A549 (cell line): Measurements from ENCODE around the gene COL12A1. TPM values are rescaled to one million over a fixed set of nuclear protein-coding genes. Genes with fewer than 3 reads are reported as not detected.

Experiments used
- ATAC-seq, 2 experiments: fragments of 200-7000 bp in 1 of 2; fragments of >200 bp in 1 of 2; cut with Nextera tagmentation in 1 of 2; cut with Tn5 transposase in 1 of 2; 3 replicates each; pipeline versions ENCODE4 v1.8.0 to v1.9.1; 2018 to 2020; ENCODE audit warnings: mild to moderate bottlenecking in 1 of 2, moderate library complexity in 1 of 2
- CTCF ChIA-PET: fragments of 300-600 bp; sonication (Branson Sonifier 250); formaldehyde crosslinking; extraction: SDS; loops from one replicate; lab custom pipeline; 2021; ENCODE audit warnings: antibody characterized with exemption, inconsistent platforms; lab: Yijun Ruan, JAX
- POLR2A ChIA-PET: fragments of 350-600 bp; formaldehyde crosslinking; extraction: SDS; loops from one replicate; lab custom pipeline; 2021; ENCODE audit warnings: antibody characterized with exemption, inconsistent platforms; lab: Yijun Ruan, JAX
- DNase-seq, 2 experiments: peaks; one replicate each; pipeline versions ENCODE4 v3.0.0 to v3.0.0-alpha.2; 2011 to 2016; ENCODE audit warnings: low read depth in 1 of 2, low spot score in 1 of 2
- FAIRE-seq: peaks from 2 replicates; lab custom pipeline; 2011; peaks lifted over from hg19 to GRCh38; lab: Jason Lieb, UNC
- H3K27ac ChIP-seq, 2 experiments: fragments of >200 bp; sonication (Bioruptor Twin); formaldehyde crosslinking; 3 replicates each; pipeline ENCODE4 v1.5.1; 2016 to 2017
- H3K4me1 ChIP-seq: fragments of >200 bp; sonication (Bioruptor Twin); formaldehyde crosslinking; 3 replicates; pipeline ENCODE4 v1.6.1; 2016
- H3K4me2 ChIP-seq: fragments of >200 bp; sonication (Bioruptor Twin); formaldehyde crosslinking; 3 replicates; pipeline ENCODE4 v1.6.1; 2016
- H3K4me3 ChIP-seq: fragments of >200 bp; sonication (Bioruptor Twin); formaldehyde crosslinking; 3 replicates; pipeline ENCODE4 v1.5.1; 2016
- H3K9me3 ChIP-seq: fragments of >200 bp; sonication (Bioruptor Twin); formaldehyde crosslinking; 3 replicates; pipeline ENCODE4 v1.6.1; 2016
- CEBPB ChIP-seq, 2 experiments: fragments of >200 bp in 1 of 2; sonication (Bioruptor Twin) in 1 of 2; formaldehyde crosslinking in 1 of 2; IDR thresholded peaks; 2 replicates each; pipeline ENCODE4 v1.6.1; 2012 to 2016
- CHD2 ChIP-seq: fragments of 150-350 bp; IDR thresholded peaks from 2 replicates; pipeline ENCODE4 v1.6.1; 2014; ENCODE audit warnings: low read length; ENCODE audit not compliant: partially characterized antibody
- E2F6 ChIP-seq: IDR thresholded peaks from 2 replicates; pipeline ENCODE4 v1.6.1; 2012; ENCODE audit warnings: low read depth, borderline replicate concordance
- EHMT2 ChIP-seq: fragments of 200-600 bp; sonication (generic); IDR thresholded peaks from 2 replicates; pipeline ENCODE4 v1.6.1; 2016; ENCODE audit warnings: antibody characterized with exemption, low read depth, mild to moderate bottlenecking, moderate library complexity
- EP300 ChIP-seq, 2 experiments: fragments of >200 bp; sonication (Bioruptor Twin); formaldehyde crosslinking; IDR thresholded peaks; 2 replicates in 1 of 2; 3 replicates in 1 of 2; pipeline ENCODE4 v1.6.1; 2016 to 2017
- FOSL2 ChIP-seq, 2 experiments: fragments of 450-650 bp in 1 of 2; fragments of >200 bp in 1 of 2; sonication (Bioruptor Twin) in 1 of 2; formaldehyde crosslinking; IDR thresholded peaks; 2 replicates each; pipeline versions ENCODE4 v1.5.0 to v1.6.1; 2016 to 2020; ENCODE audit warnings: mild to moderate bottlenecking in 1 of 2, moderate library complexity in 1 of 2
- HDAC2 ChIP-seq: fragments of 200-600 bp; sonication (generic); IDR thresholded peaks from 2 replicates; pipeline ENCODE4 v1.6.1; 2016
- HMGXB4 ChIP-seq: fragments of 250-450 bp; sonication (Bioruptor Pico); IDR thresholded peaks from 2 replicates; pipeline ENCODE4 v1.5.0; 2021; ENCODE audit warnings: mild to moderate bottlenecking, moderate library complexity, borderline replicate concordance
- HOXB13 ChIP-seq: fragments of 250-450 bp; sonication (Bioruptor Pico); IDR thresholded peaks from 2 replicates; pipeline ENCODE4 v1.5.0; 2020; ENCODE audit warnings: low read depth, mild to moderate bottlenecking, moderate library complexity
- JUNB ChIP-seq: fragments of >200 bp; sonication (Bioruptor Twin); formaldehyde crosslinking; IDR thresholded peaks from 2 replicates; pipeline ENCODE4 v1.6.1; 2016
- MAFK ChIP-seq: fragments of 450-650 bp; IDR thresholded peaks from 2 replicates; pipeline ENCODE4 v1.6.1; 2014; ENCODE audit not compliant: partially characterized antibody
- MAZ ChIP-seq: fragments of 150-350 bp; IDR thresholded peaks from 2 replicates; pipeline ENCODE4 v1.6.1; 2014; ENCODE audit warnings: antibody characterized with exemption, low read depth, low read length, borderline replicate concordance
- MYC ChIP-seq: IDR thresholded peaks from 2 replicates; pipeline ENCODE4 v1.6.1; 2012; ENCODE audit warnings: mild to moderate bottlenecking, inconsistent platforms, low read length, improper control_type of control experiment, borderline replicate concordance
- NPAS2 ChIP-seq: fragments of 250-450 bp; sonication (Bioruptor Pico); IDR thresholded peaks from 2 replicates; pipeline ENCODE4 v1.8.0; 2022; ENCODE audit warnings: mild to moderate bottlenecking, moderate library complexity, borderline replicate concordance
- PBX3 ChIP-seq: IDR thresholded peaks from 2 replicates; pipeline ENCODE4 v1.6.1; 2012
- PHF8 ChIP-seq: fragments of 200-600 bp; sonication (generic); IDR thresholded peaks from 2 replicates; pipeline ENCODE4 v1.6.1; 2016; ENCODE audit warnings: low read depth, mild to moderate bottlenecking, antibody characterized with exemption, moderate library complexity, borderline replicate concordance
- POLR2A ChIP-seq: IDR thresholded peaks from 2 replicates; pipeline ENCODE4 v1.6.1; 2012; ENCODE audit warnings: mild to moderate bottlenecking, low read length
- POLR2AphosphoS2 ChIP-seq: conservative IDR thresholded peaks from 2 replicates; pipeline ENCODE4 v1.6.1; 2012; ENCODE audit warnings: low read length, improper control_type of control experiment, inconsistent platforms
- RFX5 ChIP-seq: fragments of 450-650 bp; IDR thresholded peaks from 2 replicates; pipeline ENCODE4 v1.7.1; 2014; ENCODE audit warnings: antibody characterized with exemption, mild to moderate bottlenecking, moderate library complexity
- TFCP2L1 ChIP-seq: fragments of 250-450 bp; sonication (Bioruptor Pico); IDR thresholded peaks from 2 replicates; pipeline ENCODE4 v1.5.0; 2021; ENCODE audit warnings: mild to moderate bottlenecking
- USF2 ChIP-seq: fragments of 450-650 bp; IDR thresholded peaks from 2 replicates; pipeline ENCODE4 v1.6.1; 2014; ENCODE audit warnings: antibody characterized with exemption
- ZFP36 ChIP-seq: fragments of 450-650 bp; IDR thresholded peaks from 2 replicates; pipeline ENCODE4 v1.6.1; 2014; ENCODE audit warnings: borderline replicate concordance; ENCODE audit not compliant: partially characterized antibody
- WGBS: methylation state at CpG from one replicate; pipeline ENCODE4 v1.1.6; 2017; ENCODE audit errors: missing lambda C conversion rate; 5-methylcytosine and 5-hydroxymethylcytosine counted together
- polyA plus RNA-seq, 4 experiments: library from polyadenylated mRNA; depleted of rRNA in 3 of 4; stranded (reverse); fragments of >200 nt; fragmentation: RNase III in 1 of 4; extraction: RNeasy Plus Mini Kit Qiagen cat#74134 plus additional on column Dnase treatment in 1 of 4; gene quantifications; 2 replicates in 3 of 4; 3 replicates in 1 of 4; pipeline ENCODE4 v1.2.3, GENCODE V29; 2011 to 2017

COL12A1 gene
- polyA plus RNA-seq, 2 of the 4 experiments (the other 2 are of a cell fraction) = 6.3 to 11.2 TPM

- POLR2A ChIA-PET = no interaction called here
- FAIRE-seq = no peak
- H3K9me3 ChIP-seq = no peaks in the 10 kb centered on the region
These were observed 96.1 kb downstream of the COL12A1 start for GRCh38 chr6:75109765-75110164.

GRCh38 chr6:75109022-75109421 lies 96.8 kb downstream of the COL12A1 start:
- no peak for FAIRE-seq
- POLR2A ChIA-PET = no interaction called here
- TF ChIP-seq MAFK = peak; percentile 85
- TF ChIP-seq NPAS2 = no peak

More at GRCh38 chr6:75109765-75110164, 96.1 kb downstream of the COL12A1 start:
- Histone ChIP-seq H3K4me3 (no peak overlapping the region), H3K27ac (no peak overlapping the region), H3K4me1 (0 out of 3 replicates have a peak, but pooled peaks cover 2% of the 10 kb centered on the region), H3K4me2 (no peak overlapping the region)
- no peak for TF ChIP-seq MAFK
- no peak for TF ChIP-seq FOSL2 (IDR thresholded peaks at IDR 0.05)
- no peak for TF ChIP-seq FOSL2 (CRISPR knock-in tag; IDR thresholded peaks at IDR 0.05)
- no peak for TF ChIP-seq ZFP36
- TF ChIP-seq PHF8 = no peak
- ATAC-seq (no peak), DNase-seq (no peak)
- WGBS = 93% methylated on average over 1 of the region's 1 CpG
- CTCF ChIA-PET = interaction anchor here (1.0 kb wide), 1 partner anchor 1140 kb away, joined by 3 read pairs; no protein-coding TSS in a partner anchor

GRCh38 chr6:75108333-75108974 lies 97.4 kb downstream of the COL12A1 start:
- CTCF ChIA-PET = no interaction called here

More at GRCh38 chr6:75109022-75109421, 96.8 kb downstream of the COL12A1 start:
- CTCF ChIA-PET = interaction anchor here (1.0 kb wide), 1 partner anchor 1139 kb away, joined by 3 read pairs; no protein-coding TSS in a partner anchor
- Histone ChIP-seq H3K27ac (no peak overlapping the region), H3K9me3 (no peaks in the 10 kb centered on the region), H3K4me1 (no peaks in the 10 kb centered on the region), H3K4me3 (no peak overlapping the region), H3K4me2 (no peak overlapping the region)
- DNase-seq (no peak), ATAC-seq (no peak)

More at GRCh38 chr6:75108333-75108974, 97.4 kb downstream of the COL12A1 start:
- TF ChIP-seq JUNB = no peak
- no peak for TF ChIP-seq FOSL2 (IDR thresholded peaks at IDR 0.05)
- TF ChIP-seq FOSL2 (CRISPR knock-in tag; IDR thresholded peaks at IDR 0.05) = no peak
- TF ChIP-seq E2F6 = no peak
- no peak for TF ChIP-seq HDAC2
- no peak for TF ChIP-seq EHMT2
- TF ChIP-seq MAZ = no peak
- TF ChIP-seq POLR2AphosphoS2 = no peak
- no peak for TF ChIP-seq MYC
- TF ChIP-seq CHD2 = no peak
- TF ChIP-seq EP300 (IDR thresholded peaks at IDR 0.05) = no peak
- TF ChIP-seq POLR2A = no peak
- no peak for TF ChIP-seq RFX5
- no peak for TF ChIP-seq MAFK
- no peak for TF ChIP-seq CEBPB (IDR thresholded peaks at IDR 0.05)
- TF ChIP-seq USF2 = no peak
- TF ChIP-seq HMGXB4 (CRISPR knock-in tag) = no peak
- TF ChIP-seq TFCP2L1 (CRISPR knock-in tag) = no peak
- TF ChIP-seq PBX3 = no peak
- no peak for TF ChIP-seq HOXB13 (CRISPR knock-in tag)
- Histone ChIP-seq H3K4me3 (no peak overlapping the region), H3K4me1 (no peaks in the 10 kb centered on the region), H3K27ac (no peak overlapping the region), H3K9me3 (no peaks in the 10 kb centered on the region), H3K4me2 (no peak overlapping the region)
- FAIRE-seq = no peak
- WGBS = 82% methylated on average over 2 of the region's 2 CpGs
- ATAC-seq = no peak
- DNase-seq = no peak
- POLR2A ChIA-PET = no interaction called here
